ENCODE results near the gene TBC1D17.

Gene TBC1D17

DNA sequence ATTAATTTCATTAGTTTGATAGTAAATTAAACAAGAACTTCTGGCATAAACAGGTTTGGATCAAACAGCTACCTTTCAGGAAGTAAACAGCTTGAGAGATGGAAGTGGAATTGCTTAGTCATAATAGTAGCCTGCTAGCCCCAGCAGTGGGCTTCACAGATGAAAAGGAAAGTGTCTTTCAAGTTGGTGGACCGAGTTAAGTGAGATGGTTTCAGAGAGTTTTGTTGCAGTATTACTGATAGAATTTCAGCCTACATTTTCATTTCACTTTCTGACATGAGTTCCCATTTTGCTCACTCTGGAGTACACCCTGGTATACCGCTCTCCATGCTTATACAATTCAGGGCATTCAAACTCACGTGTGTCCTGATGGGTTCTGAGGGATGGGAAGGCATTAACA lies 28.6 kb upstream of the TBC1D17 start:
- no peak for DNase-seq (ENCODE audit: low read depth, low spot score)

GRCh38 chr19:49849433-49850220 lies 27.9 kb upstream of the TBC1D17 start:
- no peak for DNase-seq (ENCODE audit: low read depth, low spot score)

DNA sequence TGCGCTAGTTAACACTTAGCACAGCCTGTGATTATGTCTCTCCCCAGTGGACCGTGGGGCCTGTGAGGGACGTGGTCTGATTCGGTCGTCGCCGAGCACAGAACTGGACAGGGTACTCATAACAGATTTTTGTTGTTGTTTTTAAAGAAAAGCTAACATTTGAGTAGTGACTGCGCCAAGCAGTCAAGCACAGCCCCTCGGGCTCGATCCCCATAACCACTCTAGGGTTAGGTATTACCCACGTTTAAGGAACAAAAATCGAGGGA lies 27.3 kb upstream of the TBC1D17 start:
- no peak for DNase-seq (ENCODE audit: low read depth, low spot score)

- DNase-seq (ENCODE audit: low read depth, low spot score): no peak
Measured at GRCh38 chr19:49850487-49851342, 26.8 kb upstream of the TBC1D17 start, which contains the start of gene PTOV1. TSS of gene PTOV1 (plus strand) at chr19:49851159.

DNA sequence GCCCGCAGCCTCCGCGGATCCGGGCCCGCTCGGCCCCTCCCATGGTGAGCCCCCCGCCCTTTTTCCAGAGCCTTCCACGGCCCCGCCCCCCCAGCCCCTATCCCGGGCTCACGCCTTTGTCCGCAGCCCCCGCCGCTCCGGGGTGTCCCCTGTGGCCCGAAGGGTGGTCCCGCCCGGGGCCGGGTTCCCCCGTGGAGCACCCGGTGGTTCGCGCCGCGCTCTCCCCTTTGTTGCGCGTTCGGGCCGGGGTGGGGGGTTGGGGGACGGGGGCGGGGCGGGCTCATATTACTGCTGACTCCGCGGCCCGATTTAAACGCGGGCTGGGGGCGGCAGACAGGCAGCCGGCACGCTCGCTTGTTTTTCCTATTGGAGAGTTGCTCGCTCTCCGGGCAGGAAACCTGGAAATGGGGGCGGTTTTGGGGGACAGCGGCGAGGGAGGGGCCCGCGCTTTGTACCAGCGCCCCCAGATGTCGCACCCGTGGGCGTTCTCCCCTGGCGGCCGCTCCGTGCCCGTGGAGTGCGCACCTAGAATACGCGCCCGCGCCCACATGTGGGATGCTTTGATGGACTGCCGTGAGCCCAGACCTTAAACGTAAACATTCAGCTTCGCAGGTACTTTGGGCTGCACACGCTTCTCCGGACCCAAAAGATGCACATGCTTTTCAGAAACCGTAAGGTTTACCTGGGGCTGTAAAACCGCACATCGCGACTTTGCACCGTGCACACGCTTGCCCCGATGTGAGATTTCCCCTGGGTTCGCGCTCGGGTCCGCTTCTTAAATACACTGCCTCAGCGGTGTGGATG lies 25.8 kb upstream of the TBC1D17 start:
- DNase-seq (ENCODE audit: low read depth, low spot score): no peak

DNA sequence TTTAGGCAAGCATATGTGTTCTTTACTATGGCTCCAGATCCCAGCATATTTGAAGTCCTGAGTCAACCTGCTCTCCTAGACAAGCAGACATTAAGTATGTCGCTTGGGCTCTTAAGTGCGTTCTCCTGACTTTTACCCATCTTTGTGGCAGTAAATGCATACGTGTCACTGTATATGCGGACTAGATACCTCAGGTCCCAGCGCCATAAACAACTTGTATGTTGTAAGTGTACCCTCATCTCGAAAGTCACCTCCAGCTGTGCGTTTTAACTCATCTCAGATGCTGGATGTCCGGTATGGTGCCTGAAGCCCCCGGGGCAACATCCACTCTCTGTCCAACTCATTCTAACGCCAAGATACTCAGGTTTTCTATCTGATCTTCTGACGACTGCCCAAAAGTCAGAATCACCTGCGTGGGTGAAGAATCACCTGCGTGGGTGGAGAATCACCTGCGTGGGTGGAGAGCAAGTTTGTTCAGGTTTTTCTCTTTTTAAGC lies 24.8 kb upstream of the TBC1D17 start:
- no peak for DNase-seq (ENCODE audit: low read depth, low spot score)

GRCh38 chr19:49853852-49854377 lies 23.6 kb upstream of the TBC1D17 start:
- DNase-seq (ENCODE audit: low read depth, low spot score): no peak

- no peak for DNase-seq (ENCODE audit: low read depth, low spot score)
Measured at GRCh38 chr19:49854378-49855263, 22.9 kb upstream of the TBC1D17 start.

GRCh38 chr19:49855277-49855675 lies 22.2 kb upstream of the TBC1D17 start:
- no peak for DNase-seq (ENCODE audit: low read depth, low spot score)

DNA sequence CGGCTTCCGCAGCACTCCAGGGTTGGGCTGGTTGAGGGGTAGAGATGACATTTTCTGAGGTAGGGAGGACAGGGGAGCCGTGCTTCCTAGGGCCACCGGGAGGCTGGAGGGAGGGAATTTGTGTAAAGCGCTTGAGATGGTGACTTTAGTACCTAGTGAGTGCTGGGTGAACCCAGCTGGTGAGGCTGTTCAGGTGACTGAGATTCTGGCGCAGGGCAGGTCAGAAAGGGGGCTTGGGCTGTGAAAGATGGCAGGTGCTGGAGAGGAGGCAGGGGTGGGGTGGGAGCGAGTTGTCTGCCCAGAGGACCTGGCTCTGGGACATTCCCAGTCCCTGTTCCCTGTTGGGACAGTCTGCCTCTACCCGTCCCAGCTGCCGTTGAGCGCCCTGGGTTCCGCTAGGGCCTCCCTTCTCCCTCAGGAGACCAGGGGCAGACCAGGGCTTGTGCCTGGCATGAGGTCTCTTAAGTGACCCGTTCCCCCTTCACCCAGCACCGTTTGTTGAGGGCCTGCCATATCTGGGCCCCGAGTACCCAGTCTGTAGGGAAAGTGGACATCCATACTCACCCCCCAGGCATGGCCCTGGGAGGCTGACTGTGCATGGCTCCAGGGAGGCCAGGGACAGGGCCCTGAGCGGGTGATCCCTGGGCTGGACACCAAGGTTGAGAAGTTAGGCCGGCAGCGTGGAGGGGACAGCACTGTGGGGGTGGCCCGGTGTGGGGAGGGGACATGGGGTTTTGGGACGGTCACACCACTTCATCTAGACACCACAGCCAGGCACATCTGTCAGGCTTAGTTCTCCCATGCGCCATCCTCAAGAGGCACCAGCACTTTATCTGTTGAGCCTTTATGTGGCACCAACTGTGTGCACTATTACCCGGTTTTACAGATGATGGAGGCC lies 21.6 kb upstream of the TBC1D17 start:
- no peak for DNase-seq (ENCODE audit: low read depth, low spot score)

DNA sequence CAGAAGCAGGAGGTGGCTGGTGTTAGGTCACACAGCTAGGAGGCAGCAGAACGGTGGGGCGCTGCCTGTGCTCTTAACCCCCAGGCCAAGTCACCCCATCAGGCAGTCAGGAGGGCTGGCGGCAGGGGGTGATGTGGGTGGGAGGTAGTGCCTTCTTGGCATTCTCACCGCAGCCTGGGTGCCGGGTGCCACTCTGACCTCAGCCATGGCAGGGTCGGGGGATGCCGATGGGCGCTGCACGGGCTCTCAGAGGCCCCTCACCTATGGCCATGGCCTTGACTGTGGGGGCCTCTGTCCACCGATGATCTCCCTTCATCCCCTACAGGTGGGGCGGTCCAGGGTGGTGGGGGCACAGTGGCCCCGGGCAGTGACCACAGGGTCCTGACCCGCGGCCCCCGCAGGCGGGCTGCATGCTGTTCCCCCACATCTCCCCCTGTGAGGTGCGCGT lies 20.9 kb upstream of the TBC1D17 start:
- DNase-seq (ENCODE audit: low read depth, low spot score): no peak

- no peak for DNase-seq (ENCODE audit: low read depth, low spot score)
Measured at GRCh38 chr19:49857061-49857837, 20.3 kb upstream of the TBC1D17 start.

DNA sequence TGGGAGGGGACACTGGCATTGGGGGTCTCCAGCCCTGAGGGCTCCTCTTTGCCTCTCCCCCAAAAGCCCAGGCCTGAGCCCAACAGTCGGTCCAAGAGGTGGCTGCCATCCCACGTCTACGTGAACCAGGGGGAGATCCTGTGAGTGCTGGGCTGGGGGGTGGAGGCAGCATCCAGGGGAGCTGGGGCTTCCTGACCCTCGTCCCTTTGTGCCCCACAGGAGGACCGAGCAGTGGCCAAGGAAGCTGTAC lies 19.7 kb upstream of the TBC1D17 start:
- no peak for DNase-seq (ENCODE audit: low read depth, low spot score)

- no peak for DNase-seq (ENCODE audit: low read depth, low spot score)
Measured at GRCh38 chr19:49858088-49858985, 19.2 kb upstream of the TBC1D17 start.

DNA sequence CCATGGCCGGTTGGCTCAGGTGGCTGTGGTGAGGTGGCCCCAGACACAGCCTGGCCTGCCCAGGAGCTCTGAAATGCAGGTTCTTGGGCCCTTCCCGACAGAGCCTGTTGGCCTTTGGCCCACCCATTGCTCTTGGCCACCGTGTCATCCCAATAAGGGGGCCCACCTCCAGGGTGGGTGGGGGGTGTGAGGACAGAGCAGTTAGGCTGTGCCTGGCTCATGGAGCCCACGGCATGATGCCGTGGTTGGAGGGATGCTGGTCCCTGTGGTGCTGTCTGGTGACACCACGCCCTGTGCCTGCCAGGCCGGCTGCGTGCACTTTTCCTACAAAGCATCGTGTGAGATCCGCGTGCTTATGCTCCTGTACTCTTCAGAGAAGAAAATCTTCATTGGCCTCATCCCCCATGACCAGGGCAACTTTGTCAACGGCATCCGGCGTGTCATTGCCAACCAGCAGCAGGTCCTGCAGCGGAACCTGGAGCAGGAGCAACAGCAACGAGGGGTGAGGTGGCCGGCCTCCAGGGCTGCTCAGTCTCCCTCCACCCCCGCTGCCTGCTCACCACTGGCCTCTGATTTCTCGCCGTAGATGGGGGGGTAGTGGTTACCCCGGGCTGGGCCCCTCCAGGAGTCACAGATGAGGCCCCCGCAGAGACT lies 17.7 kb upstream of the TBC1D17 start:
- no peak for DNase-seq (ENCODE audit: low read depth, low spot score)

DNA sequence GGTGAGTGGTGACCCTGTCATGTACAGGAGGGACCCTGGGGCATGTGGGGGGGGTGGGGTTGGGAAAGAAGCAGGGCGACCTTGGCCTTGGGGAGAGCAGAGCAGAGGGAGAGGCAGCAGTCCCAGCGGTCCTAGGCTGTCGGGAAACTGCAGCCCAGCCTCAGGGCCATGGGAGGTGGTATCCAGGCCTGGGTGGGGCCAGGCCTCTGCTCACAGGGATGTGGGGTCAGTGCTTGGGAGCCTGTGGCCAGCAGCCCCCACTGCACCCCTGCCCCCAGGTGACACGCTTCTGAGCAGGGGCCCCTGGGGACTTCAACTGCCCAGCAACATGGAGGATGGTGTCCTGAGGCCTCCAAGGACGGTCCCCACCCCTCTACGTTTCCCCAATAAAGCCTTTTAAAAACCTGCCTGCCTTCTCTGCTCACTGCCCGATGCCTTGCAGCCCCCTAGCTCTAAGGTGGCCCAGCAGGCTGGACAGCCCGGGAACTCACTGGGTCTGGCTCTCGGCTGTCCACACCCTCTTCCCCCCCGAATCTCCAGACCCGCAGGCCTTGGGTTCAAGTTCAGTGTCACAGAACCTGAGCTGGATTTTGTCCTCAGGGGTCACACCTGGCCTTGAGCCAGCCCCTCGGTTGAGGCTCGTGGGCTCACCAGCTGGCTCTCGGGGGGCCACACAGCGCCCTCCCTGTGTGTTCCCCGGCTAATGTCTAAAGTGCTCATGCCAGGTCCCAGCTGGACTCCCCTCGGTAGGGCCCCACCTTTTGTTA lies 17.0 kb upstream of the TBC1D17 start:
- DNase-seq (ENCODE audit: low read depth, low spot score): no peak

- no peak for DNase-seq (ENCODE audit: low read depth, low spot score)
Measured at GRCh38 chr19:49861107-49861506, 16.4 kb upstream of the TBC1D17 start.

All from iPS DF 19.7 (cell line).